ENCODE measurements around the gene POLR2A. TPM values are rescaled to one million over a fixed set of nuclear protein-coding genes. Genes with fewer than 3 reads are reported as not detected.

The POLR2A gene
- total and polyA plus RNA-seq, 2 donors (not counting 3 experiments of a cell fraction or from before 2014, with no cell fraction given), result 45.9 to 145 TPM

GRCh38 chr17:7491583-7491982 is 7.4 kb downstream of the POLR2A start:
- Histone ChIP-seq H3K79me2 (ENCODE audit: control insufficient read depth, insufficient read depth, low read length) (peaks cover 89% of the 10 kb centered on the region), H3K9me3 (replicated peaks; ENCODE audit: control insufficient read depth, insufficient read depth, low read length) (no peaks in the 10 kb centered on the region), H3K36me3 (ENCODE audit: control insufficient read depth in 2 of 2, extremely low read depth in 1 of 2, insufficient read depth in 2 of 2, low read length in 2 of 2) (peaks cover 0 to 2% of the 10 kb centered on the region in 2 experiments), H3K4me2 (ENCODE audit: insufficient read depth, low read length) (no peak overlapping the region), H3K4me3 (replicated peaks in 1 of 3; ENCODE audit: insufficient read depth in 1 of 3, low read depth in 1 of 3, low read length in 3 of 3) (no peak overlapping the region), H2AFZ (ENCODE audit: low read depth, low read length) (no peak overlapping the region), H4K20me1 (replicated peaks; ENCODE audit: control insufficient read depth, extremely low read depth, insufficient read depth, low read length) (peaks cover 4% of the 10 kb centered on the region), H3K27me3 (ENCODE audit: control insufficient read depth in 2 of 2, insufficient read depth in 2 of 2, low read length in 2 of 2) (no peaks in the 10 kb centered on the region), H3K9me1 (replicated peaks; ENCODE audit: control insufficient read depth, extremely low read depth, insufficient read depth, low read length) (no peaks in the 10 kb centered on the region), H3K27ac (ENCODE audit: insufficient read depth, low read depth, low read length) (no peak overlapping the region), H3K9ac (replicated peaks; ENCODE audit: extremely low read depth, insufficient read depth, low read length) (no peak overlapping the region), H3K4me1 (ENCODE audit: control insufficient read depth, extremely low read depth, insufficient read depth, low read length) (peaks cover 19% of the 10 kb centered on the region)
- intact Hi-C loops (cut with micrococcal nuclease), result no loop called here
- BruUV-seq (replicated peaks), result no TSS peak
- dilution Hi-C loops (cut with MboI; ENCODE audit: extremely low pct_ligation_motif_present, low sequenced_read_pairs), result no loop called here
- FAIRE-seq (no peak), DNase-seq (ENCODE audit: low read depth, low spot score) (no peak)
- ChIA-PET CTCF (interaction anchor here (1.2 to 1.6 kb wide), 2 partner anchors 55 to 69 kb away, joined by 4 read pairs; no protein-coding TSS in a partner anchor), POLR2A (no interaction called here)
- no peak for TF ChIP-seq MAX (IDR thresholded peaks at IDR 0.05; ENCODE audit: insufficient read depth, insufficient read length)
- TF ChIP-seq EZH2 (IDR thresholded peaks at IDR 0.05; ENCODE audit: borderline replicate concordance, low read depth, low read length, severe bottlenecking), result no peak
- TF ChIP-seq GATA2 (IDR thresholded peaks at IDR 0.05; ENCODE audit: insufficient read depth, insufficient read length, low read depth, low read length), result no peak
- TF ChIP-seq POLR2A (IDR thresholded peaks at IDR 0.05; ENCODE audit: low read depth, low read length), result no peak
- no peak for TF ChIP-seq JUN (IDR thresholded peaks at IDR 0.05; ENCODE audit: borderline replicate concordance, insufficient read depth, insufficient read length, low read depth)
- TF ChIP-seq POLR2AphosphoS5 (IDR thresholded peaks at IDR 0.05; ENCODE audit: insufficient read depth, low read depth, low read length), result no peak
- no peak for TF ChIP-seq FOS (IDR thresholded peaks at IDR 0.05; ENCODE audit: borderline replicate concordance, insufficient read depth, low read length)
- no peak for TF ChIP-seq CTCF (IDR thresholded peaks at IDR 0.05; ENCODE audit: extremely low read depth in 1 of 2, insufficient read depth in 1 of 2, low read depth in 1 of 2, low read length in 2 of 2)
- TF ChIP-seq MYC (IDR thresholded peaks at IDR 0.05; ENCODE audit: low read depth, low read length), result no peak

Measured in endothelial cell of umbilical vein (primary cell).